LNCAP (cell line): ENCODE results near the gene DIPK1C.

Source experiments
- CTCF ChIP-seq: fragments of 450-650 bp; IDR thresholded peaks from 2 replicates; pipeline ENCODE4 v1.5.1; 2017; ENCODE audit warnings: mild to moderate bottlenecking

The DIPK1C gene

GRCh38 chr18:74468547-74469061 is 11.5 kb upstream of the DIPK1C start:
- no peak for TF ChIP-seq CTCF

GRCh38 chr18:74465775-74466174 is 8.7 kb upstream of the DIPK1C start:
- no peak for TF ChIP-seq CTCF

GRCh38 chr18:74463983-74464382 is 6.9 kb upstream of the DIPK1C start:
- TF ChIP-seq CTCF = no peak

- TF ChIP-seq CTCF = no peak
Measured at GRCh38 chr18:74463254-74463653, 6.1 kb upstream of the DIPK1C start.

- TF ChIP-seq CTCF = no peak
Measured at GRCh38 chr18:74460825-74461224, 3.7 kb upstream of the DIPK1C start.

GRCh38 chr18:74459889-74460288 is 2.8 kb upstream of the DIPK1C start:
- no peak for TF ChIP-seq CTCF

- no peak for TF ChIP-seq CTCF
Measured at GRCh38 chr18:74457725-74458421, 765 bp upstream of the DIPK1C start.
